Neural crest cell (in vitro differentiated cells): Measurements from ENCODE around the gene NLGN4X. TPM values are rescaled to one million over a fixed set of nuclear protein-coding genes. Genes with fewer than 3 reads are reported as not detected.

Experiments
- DNase-seq: peaks from one replicate; pipeline ENCODE4 v3.0.0; 2021; ENCODE audit warnings: low read depth, mixed read lengths, low spot score
- H3K27ac Mint-ChIP-seq: one replicate; pipeline ENCODE4 v1.8.0; 2021; ENCODE audit warnings: mild to moderate bottlenecking, mixed read lengths; ENCODE audit not compliant: unreplicated experiment
- H3K27me3 Mint-ChIP-seq: 2 replicates; pipeline ENCODE4 v1.8.0; 2021; ENCODE audit warnings: low read depth, mild to moderate bottlenecking, mixed read lengths
- H3K36me3 Mint-ChIP-seq: 2 replicates; pipeline ENCODE4 v1.8.0; 2021; ENCODE audit warnings: low read depth, mild to moderate bottlenecking, mixed read lengths
- H3K4me1 Mint-ChIP-seq: 2 replicates; pipeline ENCODE4 v1.8.0; 2021; ENCODE audit warnings: mixed read lengths
- H3K4me3 Mint-ChIP-seq: one replicate; pipeline ENCODE4 v1.8.0; 2021; ENCODE audit warnings: mild to moderate bottlenecking, mixed read lengths
- H3K9me3 Mint-ChIP-seq: 2 replicates; pipeline ENCODE4 v1.8.0; 2021; ENCODE audit warnings: mixed read lengths
- CTCF ChIP-seq: fragments of 200-600 bp; sonication (generic); conservative IDR thresholded peaks from 2 replicates; pipeline ENCODE4 v1.5.0; 2021; ENCODE audit warnings: antibody characterized with exemption, mild to moderate bottlenecking
- total RNA-seq: library from RNA; stranded (reverse); gene quantifications from 2 replicates; pipeline ENCODE4 v1.2.1, GENCODE V29; 2021

NLGN4X gene
- total RNA-seq, 1 donor from 2014 or later = 57.8 TPM

- Mint-ChIP-seq H3K36me3 (no peaks in the 10 kb centered on the region), H3K4me1 (peaks cover 63% of the 10 kb centered on the region), H3K4me3 (peak overlapping the region; percentile 98), H3K27ac (peak overlapping the region; percentile 69), H3K27me3 (no peaks in the 10 kb centered on the region), H3K9me3 (no peaks in the 10 kb centered on the region)
- no peak for TF ChIP-seq CTCF
- DNase-seq = no peak
Observed at GRCh38 chrX:6225288-6225910, 3.3 kb downstream of the NLGN4X start.

GRCh38 chrX:6223516-6223915, 5.2 kb downstream of the NLGN4X start:
- Mint-ChIP-seq H3K36me3 (no peaks in the 10 kb centered on the region), H3K4me1 (peaks cover 52% of the 10 kb centered on the region), H3K27me3 (no peaks in the 10 kb centered on the region), H3K27ac (peak overlapping the region; percentile 81), H3K4me3 (peak overlapping the region; percentile 98), H3K9me3 (no peaks in the 10 kb centered on the region)
- no peak for DNase-seq
- TF ChIP-seq CTCF = no peak

DNA sequence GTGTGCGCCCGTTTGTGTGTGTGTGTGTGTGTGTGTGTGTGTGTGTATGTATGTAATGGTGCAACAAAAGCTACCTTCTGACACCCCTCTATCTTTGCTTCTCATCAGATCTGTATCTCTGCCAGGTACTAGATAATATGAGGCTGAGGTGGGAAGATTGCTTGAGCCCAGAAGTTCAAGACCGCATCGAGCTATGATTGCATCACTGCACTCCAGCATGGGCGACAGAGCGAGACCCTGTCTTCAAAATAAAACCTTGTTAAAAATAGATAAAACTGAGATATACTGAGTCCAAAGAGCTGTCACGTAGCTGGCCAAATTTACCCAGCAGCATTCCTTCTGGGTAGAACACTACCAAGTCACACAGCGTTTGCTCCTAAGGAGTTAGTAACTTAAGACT, 18.4 kb downstream of the NLGN4X start:
- H3K36me3 Mint-ChIP-seq = peaks cover 25% of the 10 kb centered on the region
- no peak overlapping the region for H3K27ac Mint-ChIP-seq
- peaks cover 17% of the 10 kb centered on the region for H3K4me1 Mint-ChIP-seq

DNA sequence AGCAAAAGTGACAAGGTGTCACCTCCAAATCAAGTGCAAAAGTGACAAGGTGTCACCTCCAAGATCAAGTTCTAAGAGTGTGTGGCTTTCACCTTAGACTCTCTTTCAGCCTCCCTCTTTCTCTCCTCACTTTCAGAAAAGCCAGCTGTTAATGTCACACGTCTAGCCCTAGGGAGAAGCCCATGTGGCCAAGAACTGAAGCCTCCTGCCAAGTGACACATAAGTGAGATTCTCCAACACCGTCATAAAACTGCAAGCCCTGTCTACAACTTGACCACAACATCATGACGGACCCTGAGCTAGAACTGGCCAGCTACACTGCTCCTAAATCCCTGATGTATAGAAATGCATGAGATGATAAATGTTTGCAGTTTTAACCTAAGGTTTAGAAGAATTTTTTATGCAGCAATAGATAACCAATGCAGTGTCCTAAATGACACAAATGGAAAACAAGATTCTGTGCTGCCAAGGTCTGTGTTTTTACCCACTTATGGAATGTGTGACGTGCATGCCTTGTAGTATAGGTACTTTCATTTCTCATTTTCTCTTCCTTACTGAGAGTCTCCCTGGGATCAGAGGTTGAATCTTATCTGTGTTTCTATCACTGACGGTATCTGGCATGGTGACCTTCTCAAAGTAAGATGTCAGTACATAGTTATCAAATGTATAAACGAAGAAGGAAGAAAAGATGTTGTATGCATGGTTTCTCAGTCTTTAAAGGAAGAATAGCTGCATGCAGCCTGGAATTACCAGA, 25.0 kb downstream of the NLGN4X start:
- Mint-ChIP-seq H3K9me3 (peaks cover 6% of the 10 kb centered on the region), H3K36me3 (peaks cover 13% of the 10 kb centered on the region), H3K27ac (no peak overlapping the region), H3K4me1 (no peaks in the 10 kb centered on the region), H3K27me3 (no peaks in the 10 kb centered on the region), H3K4me3 (no peak overlapping the region)
- no peak for DNase-seq
- no peak for TF ChIP-seq CTCF

More for the DNA sequence above, 18.4 kb downstream of the NLGN4X start:
- H3K9me3 Mint-ChIP-seq = peaks cover 2% of the 10 kb centered on the region
- H3K4me3 Mint-ChIP-seq = no peak overlapping the region
- no peaks in the 10 kb centered on the region for H3K27me3 Mint-ChIP-seq
- TF ChIP-seq CTCF = no peak
- DNase-seq = no peak

DNA sequence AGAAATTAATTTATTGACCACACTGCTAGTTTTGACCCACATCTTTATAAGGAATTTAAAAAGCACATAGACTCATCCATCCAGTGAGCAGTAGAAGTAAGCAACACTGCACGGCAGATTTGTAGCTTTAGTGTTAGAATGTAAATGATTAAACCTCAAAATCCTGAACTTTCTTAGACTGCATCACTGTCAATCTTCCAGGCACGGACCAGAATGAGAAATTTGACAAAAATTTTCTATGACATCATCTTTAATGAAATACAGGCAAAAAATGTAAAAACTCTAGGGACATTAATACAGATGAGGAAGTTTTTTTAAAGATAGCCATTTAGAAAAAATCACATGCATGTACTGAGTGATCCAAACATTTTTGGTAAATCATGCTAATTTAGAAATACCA, 29.2 kb downstream of the NLGN4X start:
- H3K9me3 Mint-ChIP-seq = peaks cover 5% of the 10 kb centered on the region

More for the DNA sequence above, 29.2 kb downstream of the NLGN4X start:
- TF ChIP-seq CTCF = no peak
- no peaks in the 10 kb centered on the region for H3K27me3 Mint-ChIP-seq
- peaks cover 3% of the 10 kb centered on the region for H3K4me1 Mint-ChIP-seq
- no peak overlapping the region for H3K27ac Mint-ChIP-seq
- DNase-seq = no peak
- H3K36me3 Mint-ChIP-seq = peaks cover 8% of the 10 kb centered on the region
- H3K4me3 Mint-ChIP-seq = no peak overlapping the region
